ENCODE results near the gene PET100.

The PET100 gene

GRCh38 chr19:7652061-7652641, 22.6 kb downstream of the PET100 start:
- peak; percentile 3 to 80 (median 53) for DNase-seq

- no peak for DNase-seq
Observed at GRCh38 chr19:7654401-7654800, 24.8 kb downstream of the PET100 start.

GRCh38 chr19:7655581-7655980, 26.0 kb downstream of the PET100 start:
- DNase-seq: no peak

GRCh38 chr19:7657131-7657751, 27.6 kb downstream of the PET100 start:
- no peak for DNase-seq

GRCh38 chr19:7658219-7658686, 28.7 kb downstream of the PET100 start:
- peak in 1 of 14 donors; percentile 9 for DNase-seq

GRCh38 chr19:7661744-7662538, 32.3 kb downstream of the PET100 start:
- DNase-seq: no peak

- DNase-seq: no peak
Observed at GRCh38 chr19:7662657-7663056, 33.1 kb downstream of the PET100 start.

GRCh38 chr19:7663706-7664105, 34.1 kb downstream of the PET100 start:
- DNase-seq: no peak

GRCh38 chr19:7665076-7665475, 35.5 kb downstream of the PET100 start:
- no peak for DNase-seq

- DNase-seq: no peak
Observed at GRCh38 chr19:7668842-7669241, 39.2 kb downstream of the PET100 start, which contains the start of gene RETN. Gene RETN (plus strand): TSS chr19:7669049. CDS start chr19:7669327, 278 bp downstream.

GRCh38 chr19:7669641-7670040, 40.0 kb downstream of the PET100 start:
- no peak for DNase-seq

- DNase-seq: no peak
Observed at GRCh38 chr19:7670150-7670783, 40.7 kb downstream of the PET100 start.

GRCh38 chr19:7670790-7671189, 41.2 kb downstream of the PET100 start:
- no peak for DNase-seq

GRCh38 chr19:7672522-7672921, 42.9 kb downstream of the PET100 start:
- no peak for DNase-seq

- peak in 2 of 14 donors; percentile 10 to 28 for DNase-seq
Observed at GRCh38 chr19:7674010-7675005, 44.7 kb downstream of the PET100 start.

GRCh38 chr19:7676376-7676775, 46.8 kb downstream of the PET100 start:
- DNase-seq: no peak

- DNase-seq: no peak
Observed at GRCh38 chr19:7676854-7677253, 47.3 kb downstream of the PET100 start, which contains the start of gene MCEMP1. Gene MCEMP1 (plus strand): TSS chr19:7677090. CDS start chr19:7677121, 31 bp downstream.

GRCh38 chr19:7677669-7678311, 48.2 kb downstream of the PET100 start:
- no peak for DNase-seq

GRCh38 chr19:7678971-7679751, 49.6 kb downstream of the PET100 start:
- DNase-seq: peak in 3 of 14 donors; percentile 5 to 63 (median 5)
